LNCAP (cell line): Measurements from ENCODE around the gene THEM5.

Experiments
- CTCF ChIP-seq: fragments of 450-650 bp; IDR thresholded peaks from 2 replicates; pipeline ENCODE4 v1.5.1; 2017; ENCODE audit warnings: mild to moderate bottlenecking

The THEM5 gene

GRCh38 chr1:151803915-151804314 is 49.6 kb downstream of the THEM5 start:
- no peak for TF ChIP-seq CTCF

GRCh38 chr1:151803164-151803563 is 50.3 kb downstream of the THEM5 start:
- TF ChIP-seq CTCF, result no peak

GRCh38 chr1:151802372-151802771 is 51.1 kb downstream of the THEM5 start:
- no peak for TF ChIP-seq CTCF

- no peak for TF ChIP-seq CTCF
Measured at GRCh38 chr1:151801846-151802245, 51.7 kb downstream of the THEM5 start.

GRCh38 chr1:151801310-151801820 is 52.1 kb downstream of the THEM5 start:
- TF ChIP-seq CTCF, result no peak

- no peak for TF ChIP-seq CTCF
Measured at GRCh38 chr1:151800830-151801229, 52.7 kb downstream of the THEM5 start.

GRCh38 chr1:151799179-151800022 is 54.1 kb downstream of the THEM5 start:
- no peak for TF ChIP-seq CTCF
